Measurements from ENCODE around the gene OGT.
"Not testable (repeated sequence)": the region's sequence is repeated elsewhere in the genome, so short reads cannot be mapped to it uniquely, and the experiment has no call there.

Gene OGT

DNA sequence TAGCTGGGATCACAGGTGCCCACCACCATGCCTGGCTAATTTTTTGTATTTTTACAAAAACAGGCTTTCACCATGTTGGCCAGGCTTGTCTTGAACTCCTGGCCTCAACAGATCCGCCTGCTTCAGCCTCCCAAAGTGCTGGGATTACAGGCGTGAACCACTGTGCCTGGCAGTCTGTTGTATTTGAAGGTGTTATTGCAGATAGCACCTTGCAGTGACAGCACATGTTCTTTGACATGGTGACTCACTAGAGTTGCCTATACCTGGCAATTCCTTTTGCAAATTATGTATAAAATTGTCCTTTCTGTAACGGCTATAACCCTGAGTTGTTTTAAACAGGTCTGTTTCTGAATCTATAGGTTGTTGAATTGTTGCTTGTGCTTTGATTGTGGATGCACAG, 7.9 kb downstream of the OGT start:
- DNase-seq (ENCODE audit: low read depth in 2 of 2) = no peak

DNA sequence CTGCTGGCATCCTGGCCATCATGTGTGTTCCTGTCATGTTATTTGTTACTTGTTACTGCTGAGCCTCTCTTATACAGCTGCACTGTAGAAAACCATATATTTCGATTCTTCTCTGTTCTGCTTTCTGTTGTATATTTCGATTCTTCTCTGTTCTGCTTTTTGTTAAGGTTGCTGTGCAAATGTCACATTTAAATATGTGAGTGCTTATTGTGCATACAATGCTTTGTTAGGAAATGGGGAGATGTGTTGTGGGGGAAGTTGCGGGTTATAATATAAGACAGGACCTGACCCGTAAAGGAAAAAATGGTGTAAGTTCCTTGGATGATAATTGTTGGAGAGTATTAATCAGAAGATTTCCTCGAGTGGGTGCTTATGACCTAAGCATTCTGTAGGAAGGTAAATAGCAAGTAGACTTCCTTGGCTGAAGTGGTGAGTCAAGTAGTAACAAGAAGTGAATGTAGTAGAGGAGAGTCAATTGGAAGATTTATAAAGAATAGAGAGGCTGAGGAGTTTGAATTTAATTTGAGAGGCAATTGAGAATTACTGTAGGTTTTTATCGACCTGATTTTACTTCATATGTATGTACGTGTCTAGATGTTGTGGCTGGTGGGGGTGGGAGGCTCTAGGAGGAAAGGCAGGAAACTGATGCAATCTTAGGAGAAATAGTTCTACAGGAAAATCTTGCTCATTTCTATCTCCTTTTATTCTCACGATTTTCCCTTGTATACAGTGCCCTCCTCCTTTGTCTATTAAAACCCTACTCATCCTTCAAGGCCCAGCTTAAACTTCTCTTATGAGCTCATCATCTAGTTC, 8.5 kb downstream of the OGT start:
- DNase-seq (ENCODE audit: low read depth in 2 of 2) = peak; percentile 61 to 63

DNA sequence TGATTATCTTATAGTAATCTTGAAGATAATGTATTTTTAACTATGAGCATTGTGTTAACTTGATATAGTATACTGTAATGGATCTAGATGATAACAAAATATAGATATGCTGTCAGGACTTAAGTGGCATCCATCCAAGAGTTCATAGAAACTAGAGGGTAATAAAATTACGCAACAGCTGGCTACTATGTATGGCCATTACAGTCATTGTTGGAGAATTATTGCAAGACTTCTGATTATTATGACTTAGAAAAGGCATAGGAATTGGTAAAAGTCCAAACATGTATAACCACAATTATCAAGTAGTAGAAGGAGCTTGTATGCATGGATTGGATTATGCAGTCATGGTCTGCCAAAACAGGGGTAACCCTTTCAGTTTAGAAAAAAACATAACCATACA, 9.5 kb downstream of the OGT start:
- peak; percentile 71 to 77 for DNase-seq (ENCODE audit: low read depth in 2 of 2)

DNA sequence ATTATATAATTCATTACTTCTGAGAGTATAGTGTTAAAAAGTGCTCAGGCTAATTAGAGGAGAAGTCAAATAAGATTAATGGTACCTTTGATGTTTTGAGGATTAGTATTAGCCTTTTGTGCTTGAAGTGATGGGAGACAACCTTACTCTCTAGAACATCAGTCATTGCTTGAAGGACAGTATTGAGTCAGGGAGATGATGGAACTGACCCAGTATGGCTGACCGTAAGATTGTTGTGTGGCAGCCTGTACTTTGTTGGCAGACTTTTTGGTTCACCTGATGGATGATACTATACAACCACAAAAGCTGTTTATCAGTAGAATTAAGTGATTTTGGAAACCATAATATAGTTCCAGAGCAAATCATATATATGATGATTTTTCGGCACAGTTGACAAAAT, 9.9 kb downstream of the OGT start:
- DNase-seq (ENCODE audit: low read depth in 2 of 2) = no peak

DNA sequence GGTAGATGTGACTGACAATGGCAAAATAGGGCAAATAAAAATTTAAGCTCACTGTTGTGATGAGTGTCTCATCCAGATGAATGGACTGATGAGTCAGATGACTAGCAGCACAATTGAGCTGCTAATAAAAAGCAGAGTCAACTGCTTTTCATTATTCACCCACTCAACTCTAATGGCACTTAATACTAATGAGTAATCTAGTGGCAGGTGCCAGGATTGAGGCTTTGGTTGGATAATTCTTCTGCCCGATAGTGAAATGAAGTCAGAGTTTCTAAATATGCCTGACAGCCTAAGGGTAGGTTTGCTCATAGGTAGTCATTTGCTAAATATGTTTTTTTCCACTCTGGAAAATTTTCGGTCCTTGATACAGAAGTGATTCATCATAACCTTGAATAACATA, 10.4 kb downstream of the OGT start:
- DNase-seq (ENCODE audit: low read depth in 2 of 2) = peak; percentile 40 to 46

DNA sequence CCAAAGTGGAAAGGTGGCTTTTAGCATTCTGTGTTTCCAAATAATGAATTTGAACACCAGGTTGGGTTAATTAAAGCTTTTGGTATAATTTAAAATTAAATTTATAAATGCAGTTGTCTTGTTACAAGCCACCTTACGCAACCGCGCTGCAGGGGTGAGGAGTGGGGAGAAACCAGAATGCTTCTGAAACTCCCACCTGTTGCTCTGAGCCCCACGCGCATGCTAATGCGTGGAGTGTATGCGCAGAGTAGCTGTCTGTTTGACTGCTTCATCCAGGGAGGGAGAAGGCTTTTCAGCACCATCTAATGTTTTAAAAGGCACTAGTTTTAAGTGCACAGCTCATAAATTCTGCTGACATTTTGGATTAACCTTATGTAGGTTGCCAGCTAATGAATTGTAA, 12.5 kb downstream of the OGT start:
- DNase-seq (ENCODE audit: low read depth in 2 of 2) = no peak

DNA sequence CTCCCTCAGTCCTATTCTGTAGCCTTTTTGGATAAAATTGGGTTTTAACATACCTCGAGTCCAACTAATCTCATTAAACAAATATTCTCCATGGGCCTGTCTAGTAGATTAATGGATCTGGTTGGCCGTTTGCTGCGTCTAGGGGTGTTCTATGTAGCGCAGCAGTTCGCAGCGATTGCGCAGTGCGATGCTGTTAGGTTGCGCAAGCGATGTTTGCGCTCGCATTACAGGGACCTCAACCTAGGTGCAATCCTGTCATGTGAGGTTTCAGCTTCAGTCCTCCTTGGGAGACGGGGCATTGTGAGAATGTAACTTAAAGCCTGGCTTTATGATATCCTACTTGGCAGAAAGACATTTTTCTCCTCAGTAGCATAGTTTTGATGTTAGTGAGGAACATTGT, 14.0 kb downstream of the OGT start:
- DNase-seq (ENCODE audit: low read depth in 2 of 2) = no peak

DNA sequence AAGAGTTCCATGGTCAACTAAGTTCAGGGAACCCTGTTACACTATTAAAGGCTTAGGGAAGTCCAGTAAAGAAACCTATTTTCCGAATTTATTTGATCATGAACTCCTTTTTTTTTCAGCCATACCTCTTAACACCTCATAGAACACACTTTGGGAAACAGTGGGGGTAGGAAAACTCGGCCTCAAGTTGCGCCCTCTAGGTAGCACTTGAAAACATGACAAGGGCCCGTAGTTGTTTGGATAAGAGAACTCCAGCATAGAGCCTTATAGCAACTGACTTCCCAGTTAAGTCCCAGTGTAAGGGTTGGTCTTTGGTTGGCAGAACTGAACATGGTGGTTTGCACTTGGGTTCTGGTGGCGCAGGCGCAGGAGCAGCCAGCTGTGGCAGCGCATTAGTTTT, 14.4 kb downstream of the OGT start:
- no peak for DNase-seq (ENCODE audit: low read depth in 2 of 2)

DNA sequence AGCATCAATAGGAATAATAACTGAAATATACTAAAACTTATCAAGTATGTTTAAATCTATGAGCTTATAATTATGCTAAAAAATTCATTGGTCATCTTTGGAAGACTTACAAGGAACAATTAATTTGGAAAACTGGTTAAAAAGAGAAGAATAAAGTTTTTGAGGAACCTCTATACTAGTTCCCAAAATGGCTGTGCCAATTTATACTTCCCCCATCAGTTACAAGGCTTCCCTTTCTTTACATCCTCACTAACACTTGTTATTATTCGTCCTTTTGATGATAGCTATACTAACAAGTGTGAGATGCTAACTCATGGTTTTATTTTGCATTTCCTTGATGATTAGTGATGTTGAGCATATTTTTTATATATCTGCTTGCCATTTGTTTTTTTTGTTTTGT, 17.1 kb downstream of the OGT start:
- no peak for DNase-seq (ENCODE audit: low read depth in 2 of 2)

DNA sequence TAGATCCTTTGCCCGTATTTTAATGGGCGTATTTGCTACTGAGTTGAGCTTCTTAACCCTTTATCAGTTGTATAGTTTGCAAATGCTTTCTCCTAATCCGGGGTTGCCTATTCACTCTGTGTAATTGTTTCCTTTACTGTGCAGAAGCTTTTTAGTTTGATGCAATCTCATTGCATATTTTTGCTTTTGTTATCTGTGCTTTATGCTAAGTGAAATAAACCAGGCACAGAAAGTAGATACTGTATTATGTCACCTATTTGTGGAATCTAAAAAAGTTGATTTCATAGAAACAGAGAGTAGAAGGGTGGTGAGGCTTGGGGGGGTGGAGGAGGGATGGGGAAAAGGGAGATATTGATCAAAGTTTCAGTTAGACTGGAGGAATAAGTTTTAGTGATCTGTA, 17.7 kb downstream of the OGT start:
- DNase-seq (ENCODE audit: low read depth in 2 of 2) = no peak

DNA sequence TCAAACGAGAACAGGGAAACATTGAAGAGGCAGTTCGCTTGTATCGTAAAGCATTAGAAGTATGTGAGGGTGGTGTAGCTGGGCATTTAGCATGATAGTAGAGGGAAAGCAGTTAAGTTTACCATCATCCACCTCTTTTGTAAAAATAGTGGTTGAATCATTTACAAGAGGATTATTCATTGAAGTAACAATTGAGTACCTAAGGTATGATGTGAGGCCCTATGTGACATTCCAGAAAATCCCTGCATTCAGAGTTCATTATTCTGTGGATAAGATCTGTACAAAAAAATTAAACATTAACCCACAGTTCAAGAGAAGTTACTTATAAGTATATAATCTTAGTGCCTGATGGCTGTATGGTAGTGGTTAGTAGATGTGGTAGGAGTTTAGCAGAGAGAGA, 23.1 kb downstream of the OGT start:
- DNase-seq (ENCODE audit: low read depth in 2 of 2) = no peak

DNA sequence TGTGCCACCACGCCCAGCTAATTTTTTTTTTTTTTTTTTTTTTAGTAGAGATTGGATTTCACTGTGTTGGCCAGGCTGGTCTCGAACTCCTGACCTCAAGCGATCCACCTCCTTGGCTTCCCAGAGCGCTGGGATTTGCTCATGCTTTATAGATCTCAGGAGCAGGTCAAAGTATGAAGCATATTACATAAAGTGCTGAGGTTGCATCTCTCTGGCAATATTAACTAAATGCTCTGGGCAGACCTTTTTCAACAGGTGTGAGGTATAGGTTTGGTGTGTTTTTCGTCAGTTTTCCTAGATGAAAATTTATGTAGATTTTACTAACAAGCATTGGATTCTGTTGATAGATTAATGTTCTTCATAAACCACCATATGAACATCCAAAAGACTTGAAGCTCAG, 26.0 kb downstream of the OGT start:
- no peak for DNase-seq (ENCODE audit: low read depth in 2 of 2)

DNA sequence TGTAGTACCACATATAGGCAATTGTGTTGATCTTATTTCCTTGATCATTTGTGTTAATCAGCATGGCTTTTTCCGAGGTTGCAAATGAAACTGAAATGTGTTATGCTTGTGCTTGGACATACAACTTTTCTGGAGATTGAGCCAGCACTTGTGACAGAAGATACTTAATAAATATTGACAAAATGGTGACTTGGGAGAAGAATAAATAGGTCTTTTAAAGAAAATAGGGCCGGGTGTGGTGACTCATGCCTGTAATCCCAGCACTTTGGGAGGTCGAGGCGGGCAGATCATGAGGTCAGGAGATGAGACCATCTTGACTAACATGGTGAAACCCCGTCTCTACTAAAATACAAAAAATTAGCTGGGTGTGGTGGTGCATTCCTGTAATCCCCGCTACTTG, 26.9 kb downstream of the OGT start:
- not testable (repeated sequence) for DNase-seq (ENCODE audit: low read depth in 2 of 2)

DNA sequence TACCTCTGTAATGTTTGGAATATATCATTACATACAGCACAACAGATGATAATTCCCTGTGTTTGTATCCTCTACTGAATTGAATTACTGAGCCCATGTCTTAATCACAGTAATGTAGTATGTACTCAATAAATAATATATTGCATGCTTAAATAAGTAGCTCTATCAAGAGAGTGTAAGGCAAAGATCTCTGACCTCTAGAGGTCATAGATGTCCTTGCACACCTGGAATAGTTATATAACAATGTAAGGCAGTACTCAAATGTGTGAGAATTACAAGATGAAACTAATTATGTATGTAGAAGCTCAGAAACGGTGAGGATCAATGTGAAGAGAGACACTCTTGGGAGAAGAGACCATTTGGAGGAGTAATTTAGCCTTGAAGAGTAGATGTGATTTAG, 31.0 kb downstream of the OGT start:
- DNase-seq (ENCODE audit: low read depth in 2 of 2) = no peak

DNA sequence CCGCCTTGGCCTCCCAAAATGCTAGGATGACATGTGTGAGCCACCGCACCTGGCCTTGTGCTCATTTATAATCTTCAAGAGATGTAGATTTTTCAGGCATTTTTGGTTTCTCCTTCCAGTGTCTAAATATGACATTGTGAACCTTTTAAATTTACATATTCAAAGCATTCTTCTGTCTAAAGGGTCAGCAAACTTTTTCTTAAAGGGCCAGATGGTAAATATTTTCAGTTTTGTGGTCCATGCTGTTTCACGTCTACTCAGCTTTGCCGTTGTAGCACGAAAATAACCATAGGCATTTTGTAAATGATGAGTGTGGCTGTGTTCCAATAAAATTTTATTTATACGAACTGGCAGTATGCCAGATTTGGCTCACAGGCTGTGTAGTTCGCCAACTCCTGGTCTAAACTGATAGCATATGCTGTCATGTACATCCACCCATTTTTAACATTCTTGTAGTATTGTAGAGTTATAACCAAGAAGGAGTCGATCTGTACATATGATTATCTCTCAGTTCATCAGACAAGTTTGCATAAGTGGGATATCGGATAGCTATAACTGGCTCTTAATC, 32.7 kb downstream of the OGT start:
- DNase-seq (ENCODE audit: low read depth in 2 of 2) = no peak

DNA sequence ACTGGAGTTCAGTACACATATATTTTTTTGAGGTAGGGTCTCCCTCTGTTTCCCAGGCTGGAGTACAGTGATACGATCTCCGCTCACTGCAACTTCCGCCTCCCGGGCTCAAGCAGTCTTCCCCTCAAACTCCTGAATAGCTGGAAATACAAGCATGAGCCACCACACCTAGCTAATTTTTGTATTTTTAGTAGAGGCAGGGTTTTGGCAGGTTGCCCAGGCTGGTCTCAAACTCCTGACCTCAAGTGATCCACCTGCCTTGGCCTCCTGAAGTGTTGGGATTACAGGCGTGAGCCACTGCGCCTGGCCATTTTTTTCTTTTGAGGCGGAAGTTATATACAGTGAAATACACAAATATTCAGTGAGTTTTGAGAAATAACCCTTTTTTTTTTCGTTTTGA, 38.5 kb downstream of the OGT start:
- DNase-seq (ENCODE audit: low read depth in 2 of 2) = not testable (repeated sequence)

DNA sequence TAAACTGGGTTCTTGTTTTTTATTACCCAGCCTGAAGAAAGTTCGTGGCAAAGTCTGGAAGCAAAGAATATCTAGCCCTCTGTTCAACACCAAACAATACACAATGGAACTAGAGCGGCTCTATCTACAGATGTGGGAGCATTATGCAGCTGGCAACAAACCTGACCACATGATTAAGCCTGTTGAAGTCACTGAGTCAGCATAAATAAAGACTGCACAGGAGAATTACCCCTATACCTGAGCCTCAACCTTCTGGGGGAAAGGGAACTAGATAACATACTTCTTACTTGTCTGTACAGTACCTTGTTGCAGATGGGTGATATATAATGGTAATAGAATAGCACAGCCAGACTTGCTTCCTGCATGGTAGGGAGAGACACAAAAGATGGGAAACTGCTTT, 40.7 kb downstream of the OGT start:
- no peak for DNase-seq (ENCODE audit: low read depth in 2 of 2)

DNA sequence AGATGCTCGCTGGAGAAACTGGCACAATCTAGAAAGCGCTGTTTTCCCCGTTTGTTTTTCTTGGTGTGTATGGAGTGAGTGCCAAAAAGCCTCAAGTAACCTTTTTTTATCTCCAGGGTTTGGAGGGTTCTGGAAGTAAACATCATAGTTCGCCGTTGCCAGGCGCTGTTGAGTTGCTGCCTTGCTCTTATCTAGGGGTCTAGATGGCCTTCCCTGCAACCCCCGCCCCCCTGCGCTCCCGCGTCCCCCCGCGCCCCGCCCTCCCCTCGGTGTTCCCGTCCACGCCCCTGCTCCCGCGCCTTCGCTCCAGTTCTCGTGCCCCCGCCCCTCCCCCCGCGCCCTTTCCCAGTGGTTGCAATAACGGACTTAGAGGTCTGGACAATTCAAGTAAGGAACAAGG, 44.8 kb downstream of the OGT start:
- no peak for DNase-seq (ENCODE audit: low read depth in 2 of 2)

DNA sequence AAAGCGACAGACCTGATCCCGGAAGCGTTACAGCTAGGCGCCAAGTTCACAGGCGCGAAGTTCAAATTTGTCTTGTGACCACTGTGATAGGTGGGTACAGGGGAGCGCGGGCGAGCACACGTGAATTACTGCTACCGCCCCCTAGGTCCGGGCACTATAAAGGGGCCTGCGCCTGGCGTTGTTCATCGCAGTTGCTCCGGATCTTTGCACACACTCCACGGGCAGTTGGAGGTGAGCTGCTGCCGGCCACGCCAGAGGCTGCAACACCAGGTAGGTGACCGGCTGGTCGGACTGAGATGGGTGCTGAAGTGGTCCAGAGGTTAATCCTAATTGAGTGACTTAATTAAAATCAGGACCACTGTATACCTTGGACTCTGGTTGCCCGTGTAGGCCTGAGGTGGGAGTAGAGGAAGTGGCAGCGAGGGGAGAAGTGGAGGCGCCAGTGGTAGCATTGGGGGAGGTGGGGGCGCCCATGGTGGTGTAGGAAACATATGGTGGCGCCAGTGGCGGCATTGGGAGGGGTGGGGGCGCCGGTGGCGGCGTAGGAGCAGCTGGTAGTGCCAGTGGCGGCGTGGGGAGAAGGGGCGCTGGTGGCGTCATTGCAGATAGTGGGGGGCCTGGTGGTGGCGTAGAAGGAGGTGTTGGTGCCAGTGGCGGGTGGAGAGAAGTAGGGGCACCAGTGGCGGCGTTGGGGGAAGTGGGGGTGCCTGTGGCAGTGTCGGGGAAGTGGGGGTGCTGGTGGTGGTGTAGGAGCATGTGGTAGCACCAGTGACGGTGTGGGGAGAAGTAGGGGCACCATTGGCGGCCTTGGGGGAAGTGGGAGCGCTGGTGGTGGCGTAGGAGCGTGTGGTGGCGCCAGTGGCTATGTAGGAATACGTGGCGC, 45.6 kb downstream of the OGT start, which contains the start of gene GCNA:
GCNA (plus strand) TSS at position 185 of the 883 bp plus-strand sequence. CDS start 2,385 bp downstream, outside the sequence.
- no peak for DNase-seq (ENCODE audit: low read depth in 2 of 2)

DNA sequence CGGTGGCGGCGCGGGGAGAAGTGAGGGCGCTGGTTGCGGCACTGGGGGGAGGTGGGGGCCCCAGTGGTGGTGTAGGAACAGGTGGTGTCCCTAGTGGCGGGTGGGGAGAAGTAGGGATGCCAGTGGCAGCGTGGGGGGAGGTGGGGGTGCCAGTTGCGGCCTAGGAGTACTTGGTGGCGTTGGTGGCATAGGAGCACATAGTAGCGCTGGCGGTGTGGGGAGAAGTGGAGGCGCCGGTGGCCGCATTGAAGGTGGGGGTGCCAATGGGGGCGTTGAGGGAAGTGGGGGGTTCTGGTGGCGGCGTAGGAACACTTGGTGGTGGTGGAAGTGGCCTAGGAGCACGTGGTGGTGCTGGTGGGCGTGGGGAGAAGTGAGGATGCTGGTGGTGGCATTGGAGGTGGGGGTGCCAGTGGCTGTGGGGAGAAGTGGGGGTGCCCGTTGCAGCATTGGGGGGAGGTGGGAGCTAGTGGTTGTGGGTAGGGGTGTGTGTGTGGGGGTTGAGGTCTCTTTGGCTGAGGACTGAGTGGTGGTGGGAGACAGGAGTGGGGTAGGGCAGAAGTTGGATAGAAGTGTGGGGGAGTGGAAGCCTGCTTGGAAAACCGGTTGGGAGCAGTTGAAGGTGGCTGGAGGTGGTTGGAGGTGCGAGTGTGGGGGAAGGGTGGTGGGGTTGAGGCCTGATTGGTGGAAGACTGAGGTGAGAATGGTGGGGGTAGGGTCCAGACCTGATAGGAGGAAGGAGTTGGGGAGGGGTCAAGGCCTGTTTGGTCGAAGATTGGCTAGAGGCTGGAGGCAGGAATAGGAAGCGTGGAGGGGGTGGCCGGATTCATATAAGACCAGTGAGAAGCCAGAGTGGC, 46.5 kb downstream of the OGT start:
- DNase-seq (ENCODE audit: low read depth in 2 of 2) = no peak

DNA sequence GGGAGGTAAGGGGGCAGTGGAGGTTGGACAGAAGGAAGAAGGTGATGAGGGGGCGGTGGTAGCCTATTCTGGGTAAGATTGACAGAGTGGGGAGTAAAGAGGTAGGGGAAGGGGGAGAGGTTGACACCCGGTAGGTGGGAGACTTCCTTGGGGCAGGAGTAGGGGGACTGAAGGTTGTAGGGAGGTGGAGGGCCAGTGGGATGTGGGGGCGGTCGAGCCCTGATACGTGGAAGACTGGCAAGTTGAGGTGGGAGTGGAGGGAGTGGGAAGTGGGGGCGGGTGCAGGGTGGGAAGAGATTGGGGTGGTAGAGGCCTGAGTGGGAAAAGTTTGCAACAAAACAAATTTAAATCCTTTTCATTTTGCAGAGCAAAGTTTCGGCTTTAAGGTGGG, 47.1 kb downstream of the OGT start:
- DNase-seq (ENCODE audit: low read depth in 2 of 2) = no peak

DNA sequence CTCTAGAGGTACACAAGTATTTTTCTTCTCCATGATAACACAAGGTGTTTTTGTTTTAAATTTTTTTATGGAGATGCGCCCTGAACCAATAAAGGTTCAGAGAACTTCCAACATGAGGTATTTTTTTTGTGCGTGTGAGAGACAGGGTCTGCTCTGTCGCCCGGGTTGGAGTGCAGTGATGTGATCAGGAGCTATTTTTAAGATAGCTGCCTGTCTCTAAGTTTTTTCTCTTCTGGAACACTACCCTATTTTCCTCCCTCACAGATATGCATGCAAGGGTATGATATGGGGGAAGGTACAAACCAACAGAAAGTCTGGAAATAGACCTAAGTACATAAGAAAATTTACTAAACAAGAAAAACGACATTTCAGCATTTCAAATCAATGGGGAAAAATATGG, 48.3 kb downstream of the OGT start:
- no peak for DNase-seq (ENCODE audit: low read depth in 2 of 2)

Measured in fibroblast of skin of left quadriceps (primary cell).